Measurements from ENCODE around the gene ACOT13. TPM values are rescaled to one million over a fixed set of nuclear protein-coding genes. Genes with fewer than 3 reads are reported as not detected.
"Not testable (repeated sequence)": the region's sequence is repeated elsewhere in the genome, so short reads cannot be mapped to it uniquely, and the experiment has no call there.

The ACOT13 gene
- total and polyA plus RNA-seq, 2 of the 4 experiments (the other 2 are of a cell fraction): 3.6 to 25.7 TPM

- in situ Hi-C loops (cut with MboI; ENCODE audit: low sequenced_read_pairs); H2BK5ac ChIP-seq (ENCODE audit: low read depth, low read length, poor library complexity, severe bottlenecking); H3K27me3 ChIP-seq (ENCODE audit: control insufficient read depth, insufficient read depth, low read length); H2AFZ ChIP-seq (replicated peaks; ENCODE audit: low read length, poor library complexity); DNase-seq; H3K79me1 ChIP-seq (ENCODE audit: low read depth in 1 of 2, low read length in 2 of 2); H3K9me1 ChIP-seq (ENCODE audit: insufficient read depth, low read length); POLR2A ChIA-PET (ENCODE audit: unreplicated experiment); H4K8ac ChIP-seq (ENCODE audit: low read depth in 2 of 2, low read length in 2 of 2); H2BK120ac ChIP-seq (ENCODE audit: low read depth, low read length); H3K18ac ChIP-seq (ENCODE audit: low read depth, low read length); H2AK9ac ChIP-seq (replicated peaks; ENCODE audit: low read depth, low read length, poor library complexity); H2BK20ac ChIP-seq (ENCODE audit: low read depth, low read length); ATAC-seq (ENCODE audit: low read depth); H4K20me1 ChIP-seq (ENCODE audit: insufficient read depth, low read length); H3K9ac ChIP-seq (ENCODE audit: low read depth, low read length); CTCF ChIA-PET; H3K27ac ChIP-seq (ENCODE audit: insufficient read depth, low read length); H3K14ac ChIP-seq (replicated peaks; ENCODE audit: low read depth, low read length); H2AK5ac ChIP-seq (ENCODE audit: low read depth, low read length); H3K4me2 ChIP-seq (ENCODE audit: low read depth, low read length); H3K23ac ChIP-seq (ENCODE audit: low read depth, low read length); H3K4ac ChIP-seq (ENCODE audit: low read depth, low read length); H3K36me3 ChIP-seq (ENCODE audit: control insufficient read depth, insufficient read depth, low read length); H4K5ac ChIP-seq (ENCODE audit: low read depth, low read length); H3K9me3 ChIP-seq (ENCODE audit: control insufficient read depth, insufficient read depth, low read length); intact Hi-C loops (cut with micrococcal nuclease); H3K4me1 ChIP-seq (ENCODE audit: control insufficient read depth, insufficient read depth, low read length); H3K4me3 ChIP-seq (ENCODE audit: insufficient read depth, low read depth, low read length); dilution Hi-C loops (cut with HindIII; ENCODE audit: low sequenced_read_pairs, unreplicated experiment); H3K56ac ChIP-seq (ENCODE audit: extremely low read depth, insufficient read depth, low read length); H2BK15ac ChIP-seq (ENCODE audit: low read depth, low read length); BruUV-seq (replicated peaks); H4K91ac ChIP-seq (ENCODE audit: insufficient read depth, low read depth, low read length): not testable (repeated sequence)
- WGBS, 2 experiments (ENCODE audit: extremely low coverage in 2 of 2, insufficient read length in 1 of 2): no CpG with 5 or more reads among the region's 3 CpGs
Measured at GRCh38 chr6:24750878-24751277, 84.0 kb downstream of the ACOT13 start.
